ENCODE data around the gene VPS16.

DNA sequence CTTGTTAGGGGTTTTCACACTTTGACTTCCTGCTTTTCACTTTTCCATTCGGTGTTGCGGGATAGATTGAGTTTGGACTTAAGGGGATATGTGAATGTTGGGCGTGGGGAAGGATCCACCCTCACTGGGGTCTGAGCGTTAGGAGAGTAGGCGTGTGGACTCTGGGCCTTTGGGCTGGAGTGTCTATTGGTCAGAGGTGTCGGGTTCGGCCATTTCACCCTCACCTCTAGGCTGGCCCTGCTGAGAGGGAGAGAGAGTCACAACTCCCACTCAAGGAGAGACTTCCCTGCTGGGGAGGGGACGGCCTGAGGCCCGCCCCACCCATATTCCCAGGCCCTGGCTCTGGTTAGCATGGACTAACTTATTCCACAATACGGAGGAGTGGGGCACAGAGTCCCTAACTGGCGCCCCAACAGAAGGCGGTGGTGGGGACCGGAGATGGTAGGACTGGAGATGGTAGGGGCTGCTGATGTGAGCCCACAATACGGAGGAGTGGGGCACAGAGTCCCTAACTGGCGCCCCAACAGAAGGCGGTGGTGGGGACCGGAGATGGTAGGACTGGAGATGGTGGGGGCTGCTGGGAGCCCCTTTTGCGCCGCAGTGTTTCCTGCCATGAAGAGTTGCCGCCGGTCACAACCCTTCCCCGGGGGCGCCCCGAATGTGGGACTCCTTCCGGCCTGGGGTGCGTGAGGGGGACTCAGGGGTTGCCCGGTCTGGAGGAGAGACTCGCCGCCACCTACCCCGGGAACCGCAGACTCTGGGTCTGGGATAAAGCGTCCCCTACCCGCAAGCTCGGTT, 31.3 kb downstream of the VPS16 start:
- TF ChIP-seq, protein P1, sequence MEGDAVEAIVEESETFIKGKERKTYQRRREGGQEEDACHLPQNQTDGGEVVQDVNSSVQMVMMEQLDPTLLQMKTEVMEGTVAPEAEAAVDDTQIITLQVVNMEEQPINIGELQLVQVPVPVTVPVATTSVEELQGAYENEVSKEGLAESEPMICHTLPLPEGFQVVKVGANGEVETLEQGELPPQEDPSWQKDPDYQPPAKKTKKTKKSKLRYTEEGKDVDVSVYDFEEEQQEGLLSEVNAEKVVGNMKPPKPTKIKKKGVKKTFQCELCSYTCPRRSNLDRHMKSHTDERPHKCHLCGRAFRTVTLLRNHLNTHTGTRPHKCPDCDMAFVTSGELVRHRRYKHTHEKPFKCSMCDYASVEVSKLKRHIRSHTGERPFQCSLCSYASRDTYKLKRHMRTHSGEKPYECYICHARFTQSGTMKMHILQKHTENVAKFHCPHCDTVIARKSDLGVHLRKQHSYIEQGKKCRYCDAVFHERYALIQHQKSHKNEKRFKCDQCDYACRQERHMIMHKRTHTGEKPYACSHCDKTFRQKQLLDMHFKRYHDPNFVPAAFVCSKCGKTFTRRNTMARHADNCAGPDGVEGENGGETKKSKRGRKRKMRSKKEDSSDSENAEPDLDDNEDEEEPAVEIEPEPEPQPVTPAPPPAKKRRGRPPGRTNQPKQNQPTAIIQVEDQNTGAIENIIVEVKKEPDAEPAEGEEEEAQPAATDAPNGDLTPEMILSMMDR (IDR thresholded peaks at IDR 0.05; ENCODE audit: low read depth, low read length), result no peak
- TF ChIP-seq POLR2A (IDR thresholded peaks at IDR 0.05; ENCODE audit: extremely low read depth, insufficient read length) (no peak), MYC (IDR thresholded peaks at IDR 0.05; ENCODE audit: low read depth, low read length) (no peak)
- TF ChIP-seq, protein P2, sequence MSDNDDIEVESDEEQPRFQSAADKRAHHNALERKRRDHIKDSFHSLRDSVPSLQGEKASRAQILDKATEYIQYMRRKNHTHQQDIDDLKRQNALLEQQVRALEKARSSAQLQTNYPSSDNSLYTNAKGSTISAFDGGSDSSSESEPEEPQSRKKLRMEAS (IDR thresholded peaks at IDR 0.05; ENCODE audit: low read depth, low read length), result no peak
